KOPT-K1 (cell line): Measurements from ENCODE around the gene DLGAP1.

Experiments
- H3K27ac ChIP-seq: fragments of 200-600 bp; sonication (generic); 2 replicates; pipeline ENCODE4 v1.5.1; 2016; ENCODE audit warnings: antibody characterized with exemption, mild to moderate bottlenecking, low read depth, low read length; ENCODE audit not compliant: poor library complexity, severe bottlenecking
- H3K36me3 ChIP-seq: fragments of 200-600 bp; sonication (generic); 2 replicates; pipeline ENCODE4 v1.5.1; 2017; ENCODE audit warnings: antibody characterized with exemption, mild to moderate bottlenecking, low read length, moderate library complexity; ENCODE audit not compliant: insufficient read depth
- H3K9me3 ChIP-seq: fragments of 200-600 bp; sonication (generic); 2 replicates; pipeline ENCODE4 v1.5.1; 2017; ENCODE audit warnings: antibody characterized with exemption, low read length, mild to moderate bottlenecking; ENCODE audit not compliant: insufficient read depth, poor library complexity, severe bottlenecking

Gene DLGAP1

DNA sequence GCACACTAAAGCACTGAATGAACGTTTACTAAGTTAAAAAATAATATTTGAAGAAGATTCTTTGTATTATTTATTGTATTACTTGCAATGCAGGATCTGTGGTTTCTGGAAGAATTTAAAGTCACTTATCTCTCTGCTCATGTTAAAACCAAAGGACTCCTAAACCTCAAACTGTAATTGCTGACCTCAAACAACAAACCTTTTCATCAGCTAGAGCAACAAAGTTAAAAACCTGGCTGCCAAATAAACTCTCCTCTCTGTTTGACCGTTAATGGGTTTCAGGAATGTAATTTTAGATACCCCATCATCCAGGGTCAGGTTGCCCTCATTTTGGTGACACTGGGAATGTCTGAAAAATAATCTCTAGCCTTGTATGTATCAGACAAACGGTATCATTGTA is 766.0 kb downstream of the DLGAP1 start:
- H3K9me3 ChIP-seq = no peaks in the 10 kb centered on the region
- no peaks in the 10 kb centered on the region for H3K36me3 ChIP-seq
- H3K27ac ChIP-seq = no peak overlapping the region

DNA sequence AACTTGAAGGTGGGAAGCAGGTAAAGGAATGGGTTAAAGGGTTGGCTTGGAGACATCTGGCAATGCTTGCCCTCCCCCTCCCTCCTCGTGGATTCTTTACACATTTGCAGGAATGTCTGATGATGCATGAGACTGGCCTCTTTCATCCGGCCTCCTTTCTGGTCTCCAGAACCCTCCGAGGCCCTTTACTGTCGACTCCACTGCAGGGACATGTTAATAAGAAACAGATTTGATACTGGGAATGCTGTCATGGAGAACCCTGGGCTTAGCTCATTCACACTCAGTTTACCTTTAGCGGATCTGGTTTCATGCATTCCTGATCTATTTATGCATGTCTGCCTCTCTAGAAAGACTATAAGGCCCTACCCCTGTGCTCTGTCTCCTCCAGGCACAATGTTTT is 766.4 kb downstream of the DLGAP1 start:
- Histone ChIP-seq H3K36me3 (no peaks in the 10 kb centered on the region), H3K9me3 (no peaks in the 10 kb centered on the region), H3K27ac (no peak overlapping the region)

DNA sequence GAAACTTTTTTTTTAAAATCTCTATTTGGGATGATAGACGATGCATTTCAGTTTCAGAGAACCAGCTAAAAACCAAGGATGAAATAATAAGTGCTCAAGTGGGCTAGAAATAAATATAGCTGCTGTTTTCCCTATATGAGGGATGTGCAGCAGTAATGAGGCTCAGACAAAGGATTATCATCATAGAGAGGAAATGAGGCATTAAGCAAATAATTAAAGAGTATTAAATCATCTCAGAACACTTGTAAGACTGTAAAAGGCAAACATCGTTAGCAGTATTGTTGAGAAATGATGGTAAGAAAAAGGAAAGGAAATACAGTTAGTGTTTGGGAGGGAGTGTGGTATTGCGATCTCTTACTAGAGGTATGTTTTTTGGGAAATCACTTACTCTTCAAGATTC is 771.6 kb downstream of the DLGAP1 start:
- Histone ChIP-seq H3K9me3 (peaks cover 5% of the 10 kb centered on the region), H3K36me3 (no peaks in the 10 kb centered on the region), H3K27ac (no peak overlapping the region)

DNA sequence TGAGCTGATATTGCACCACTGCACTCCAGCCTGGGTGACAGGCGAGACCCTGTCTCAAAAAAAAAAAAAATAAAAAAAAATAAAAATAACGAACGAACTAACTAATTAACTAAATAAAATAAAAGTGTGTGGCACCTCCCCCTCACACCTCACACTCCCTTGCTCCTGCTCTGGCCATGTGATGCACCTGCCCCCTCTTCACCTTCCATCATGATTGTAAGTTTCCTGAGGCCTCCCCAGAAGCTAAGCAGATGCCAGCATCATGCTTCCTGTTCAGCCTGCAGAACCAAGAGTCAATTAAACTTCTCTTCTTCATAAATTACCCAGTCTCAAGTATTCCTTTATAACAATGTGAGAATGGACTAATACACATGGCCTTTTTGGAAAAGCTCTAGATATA is 773.0 kb downstream of the DLGAP1 start:
- peaks cover 5% of the 10 kb centered on the region for H3K9me3 ChIP-seq
- H3K36me3 ChIP-seq = no peaks in the 10 kb centered on the region
- H3K27ac ChIP-seq = no peak overlapping the region

DNA sequence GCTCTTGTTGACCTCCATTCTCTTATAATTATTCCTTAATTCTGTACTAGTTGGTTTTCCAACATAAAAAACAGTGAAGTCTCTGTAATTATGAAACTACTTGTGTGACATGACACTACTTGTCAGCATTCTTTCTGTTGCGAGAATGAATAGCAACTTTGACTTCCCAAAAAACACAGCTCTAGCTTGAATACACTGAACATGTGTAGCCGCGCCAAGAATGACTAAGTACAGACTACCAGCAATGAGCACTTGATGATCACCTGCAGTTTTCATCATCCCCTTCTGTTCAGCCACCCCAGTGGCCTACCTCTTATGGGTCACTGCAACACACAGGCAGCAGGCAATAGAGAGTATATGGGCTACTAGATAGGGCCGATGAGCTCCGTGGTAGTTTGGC is 775.9 kb downstream of the DLGAP1 start:
- Histone ChIP-seq H3K27ac (no peak overlapping the region), H3K9me3 (peaks cover 5% of the 10 kb centered on the region), H3K36me3 (no peaks in the 10 kb centered on the region)

DNA sequence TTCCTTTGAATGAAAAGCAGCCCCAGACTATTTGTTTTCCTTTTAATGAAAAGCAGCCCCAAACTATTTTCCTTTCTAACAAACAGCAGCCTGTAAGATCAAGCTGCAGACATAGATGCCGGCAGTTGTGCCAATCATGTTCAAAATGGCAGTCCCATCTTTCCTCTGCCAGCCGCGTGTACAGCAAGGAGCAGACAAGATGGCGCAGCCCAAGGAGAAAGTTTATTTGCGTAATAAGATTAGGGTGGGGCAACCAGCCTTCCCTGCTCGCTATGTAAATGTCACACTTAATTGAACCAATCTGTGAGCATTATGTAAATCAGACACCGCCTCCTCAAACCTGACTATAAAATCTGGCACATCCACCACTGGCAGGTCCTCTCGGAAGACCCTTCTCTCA is 779.1 kb downstream of the DLGAP1 start:
- Histone ChIP-seq H3K27ac (no peak overlapping the region), H3K9me3 (peaks cover 4% of the 10 kb centered on the region), H3K36me3 (no peaks in the 10 kb centered on the region)

DNA sequence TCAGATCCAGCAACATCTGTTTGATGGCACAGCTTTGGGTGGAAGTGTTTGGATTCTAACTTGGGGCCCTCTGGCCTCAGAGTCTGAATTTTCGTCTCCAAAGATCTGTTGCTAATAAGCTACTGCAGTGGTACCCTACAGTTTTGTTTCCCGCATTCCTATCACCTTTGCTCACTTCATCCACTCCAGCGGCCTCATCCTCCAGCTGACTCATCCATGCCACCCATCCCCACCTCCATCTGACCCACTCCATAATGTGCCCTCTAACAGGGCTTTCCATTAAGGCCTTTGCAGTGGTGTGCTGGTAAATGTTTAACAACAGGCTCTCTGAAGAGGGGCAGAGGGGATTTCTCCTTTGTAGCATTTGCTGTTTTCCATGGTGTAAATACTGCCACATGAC is 779.7 kb downstream of the DLGAP1 start:
- no peak overlapping the region for H3K27ac ChIP-seq
- H3K36me3 ChIP-seq = no peaks in the 10 kb centered on the region
- H3K9me3 ChIP-seq = no peaks in the 10 kb centered on the region

DNA sequence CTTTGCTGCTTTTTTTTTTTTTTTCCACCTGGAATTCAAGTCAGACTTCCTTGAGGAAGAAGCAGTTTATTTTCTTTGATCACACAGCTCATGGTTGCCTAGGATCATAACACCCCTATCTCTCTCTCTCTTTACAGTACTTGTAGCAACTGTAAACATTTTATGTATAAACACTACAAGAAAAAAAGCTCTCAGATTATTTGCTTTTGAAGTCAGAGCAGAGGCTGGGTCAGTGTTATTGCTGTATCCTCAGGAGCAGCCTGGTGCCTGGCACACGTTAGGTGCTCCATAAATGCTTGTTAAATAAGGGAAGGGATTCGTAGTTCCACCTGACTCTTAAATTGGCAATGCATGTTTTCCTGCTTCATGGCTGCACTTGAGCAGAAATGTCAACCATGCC is 783.9 kb downstream of the DLGAP1 start:
- H3K9me3 ChIP-seq = no peaks in the 10 kb centered on the region
- no peak overlapping the region for H3K27ac ChIP-seq
- H3K36me3 ChIP-seq = no peaks in the 10 kb centered on the region

DNA sequence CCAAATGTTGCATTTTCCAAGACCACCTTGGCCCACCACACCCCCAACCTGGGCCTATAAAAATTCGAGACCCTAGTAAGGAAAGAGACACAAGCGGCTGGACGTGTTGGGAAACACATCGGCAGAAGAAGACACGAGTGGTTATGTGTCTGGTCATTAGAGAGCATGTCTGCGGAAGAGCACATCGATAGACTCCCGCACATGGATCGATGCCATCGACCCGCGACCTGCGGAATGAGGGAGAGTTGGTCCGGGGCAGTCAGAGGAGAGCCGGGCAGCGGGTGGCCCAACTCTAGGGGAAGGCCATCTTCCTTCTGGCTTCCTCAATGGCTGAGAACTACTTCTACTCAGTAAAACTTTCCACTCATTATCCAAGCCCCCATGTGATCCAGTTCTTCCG is 785.7 kb downstream of the DLGAP1 start:
- Histone ChIP-seq H3K9me3 (no peaks in the 10 kb centered on the region), H3K36me3 (no peaks in the 10 kb centered on the region), H3K27ac (no peak overlapping the region)

DNA sequence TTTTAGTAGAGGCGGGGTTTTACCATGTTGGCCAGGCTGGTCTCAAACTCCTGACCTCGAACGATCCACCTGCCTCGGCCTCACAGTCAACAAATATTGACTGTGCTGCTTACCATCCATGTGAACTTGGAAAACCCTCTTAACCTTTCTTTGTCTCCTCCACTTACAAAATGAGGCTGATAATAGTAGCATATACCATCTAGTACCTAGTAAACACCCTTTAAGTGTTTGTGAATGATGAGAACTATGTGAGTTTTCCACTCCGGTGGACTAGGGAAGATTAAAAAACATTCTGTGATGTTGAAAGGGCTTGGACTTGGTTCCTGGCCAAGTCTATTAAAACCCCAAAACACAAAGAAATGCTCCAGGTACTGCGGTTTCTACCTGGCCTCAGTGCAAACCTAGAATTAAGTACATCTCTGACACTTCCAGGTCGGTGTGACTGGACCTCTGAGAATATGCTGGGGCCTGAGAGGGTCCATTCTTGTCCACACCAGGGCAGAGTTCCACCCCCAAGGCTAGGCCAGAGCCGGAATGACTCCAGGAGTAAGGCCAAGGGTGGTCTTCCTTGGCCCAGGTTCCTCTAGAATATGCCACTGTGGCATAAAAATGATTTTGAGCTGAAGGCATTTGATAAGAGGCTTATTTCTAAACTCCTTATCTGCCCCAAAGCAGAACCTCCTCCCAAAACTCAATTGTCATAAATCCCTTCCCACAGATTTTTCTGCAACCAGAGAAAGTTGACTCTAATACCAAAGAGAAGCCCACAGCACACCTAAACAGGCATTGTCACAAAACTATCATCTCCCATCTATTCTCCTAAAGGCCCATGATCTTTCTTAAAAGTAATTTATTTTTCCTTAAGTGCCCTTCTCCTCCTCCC is 787.6 kb downstream of the DLGAP1 start:
- no peak overlapping the region for H3K27ac ChIP-seq
- no peaks in the 10 kb centered on the region for H3K9me3 ChIP-seq
- H3K36me3 ChIP-seq = no peaks in the 10 kb centered on the region

DNA sequence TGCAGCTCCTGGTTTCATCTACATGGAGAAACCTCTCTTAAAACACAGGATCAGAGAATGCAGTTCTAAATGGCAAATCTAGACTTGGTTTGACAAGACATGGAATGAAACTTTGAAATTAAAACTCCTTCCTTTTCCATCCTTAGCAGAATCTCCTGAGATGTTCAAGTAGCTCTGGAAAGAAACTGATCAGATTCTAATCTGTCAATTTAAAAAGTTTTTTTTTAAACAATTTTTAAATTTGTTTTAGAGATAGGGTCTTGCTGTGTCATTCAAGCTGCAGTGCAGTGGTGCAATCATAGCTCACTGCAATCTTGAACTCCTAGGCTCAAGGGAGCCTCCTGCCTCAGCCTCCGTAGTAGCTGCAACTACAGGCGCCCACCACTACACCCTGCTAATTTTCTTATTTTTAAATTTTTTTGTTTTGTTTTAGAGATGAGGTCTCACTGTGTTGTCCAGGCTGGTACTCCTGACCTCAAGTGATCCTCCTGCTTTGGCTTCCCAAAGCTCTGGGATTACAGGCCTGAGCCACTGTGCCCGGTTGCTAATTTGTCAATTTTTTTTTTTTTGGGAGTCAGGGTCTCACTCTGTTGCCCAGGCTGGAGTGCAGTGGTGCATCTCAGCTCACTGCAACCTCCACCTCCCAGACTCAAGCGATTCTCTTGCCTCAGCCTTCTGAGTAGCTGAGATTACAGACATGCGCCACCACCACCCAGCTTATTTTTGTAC is 788.4 kb downstream of the DLGAP1 start:
- H3K36me3 ChIP-seq = no peaks in the 10 kb centered on the region
- no peak overlapping the region for H3K27ac ChIP-seq
- no peaks in the 10 kb centered on the region for H3K9me3 ChIP-seq

DNA sequence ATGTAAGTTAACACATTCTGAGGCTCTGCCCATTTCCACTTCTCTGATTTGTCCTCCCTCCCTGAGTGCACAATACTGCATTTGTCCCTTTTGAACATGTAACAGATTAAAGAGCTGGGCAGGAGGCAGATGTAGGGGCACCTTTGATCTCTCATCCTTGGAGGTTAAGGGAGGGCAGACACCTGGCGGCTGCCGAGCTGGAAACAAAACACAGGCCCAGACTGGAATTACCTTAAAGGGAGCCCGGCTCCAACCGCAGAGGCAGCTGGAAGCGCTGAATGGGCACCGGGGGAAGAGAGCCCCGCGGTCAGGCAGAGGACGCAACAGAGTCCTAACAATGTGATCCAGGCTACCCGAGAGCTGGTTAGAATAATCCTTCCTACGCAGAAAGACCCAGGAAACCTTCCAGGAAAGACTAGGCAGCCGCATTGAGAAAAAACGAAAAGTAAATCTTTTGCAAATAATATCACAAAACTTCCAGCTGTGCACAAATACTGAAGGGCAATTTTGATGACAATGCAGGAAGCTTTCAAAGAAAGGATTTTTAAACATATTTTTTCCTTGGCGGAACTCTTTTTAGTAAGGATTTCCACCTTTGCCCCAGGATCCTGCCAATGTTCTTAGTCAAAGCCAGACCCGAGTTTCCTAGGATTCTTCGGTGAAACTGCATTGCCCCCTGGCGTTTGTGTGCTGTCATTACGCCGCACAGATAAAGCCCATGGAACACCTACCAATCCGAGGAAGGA is 789.2 kb downstream of the DLGAP1 start:
- no peaks in the 10 kb centered on the region for H3K9me3 ChIP-seq
- H3K27ac ChIP-seq = no peak overlapping the region
- H3K36me3 ChIP-seq = no peaks in the 10 kb centered on the region

DNA sequence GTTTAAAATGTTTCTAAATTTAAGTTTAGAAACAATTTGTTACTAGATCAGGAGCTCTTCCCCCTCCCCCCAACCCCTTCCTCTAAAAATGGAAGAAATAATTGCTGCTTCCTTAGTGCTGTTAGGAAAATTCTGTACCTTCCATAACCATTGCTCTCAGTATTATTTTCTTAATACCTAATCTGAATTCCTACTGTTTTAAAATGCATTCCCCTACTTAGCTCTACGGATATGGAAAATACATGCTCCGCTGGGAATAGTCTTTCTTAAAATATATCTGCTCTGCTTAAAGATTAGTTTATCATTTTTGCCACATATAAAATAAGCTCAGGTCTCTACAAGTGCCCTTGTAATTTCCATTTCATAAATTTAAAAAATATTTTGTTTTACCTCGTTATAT is 789.9 kb downstream of the DLGAP1 start:
- Histone ChIP-seq H3K36me3 (no peaks in the 10 kb centered on the region), H3K9me3 (no peaks in the 10 kb centered on the region), H3K27ac (no peak overlapping the region)

DNA sequence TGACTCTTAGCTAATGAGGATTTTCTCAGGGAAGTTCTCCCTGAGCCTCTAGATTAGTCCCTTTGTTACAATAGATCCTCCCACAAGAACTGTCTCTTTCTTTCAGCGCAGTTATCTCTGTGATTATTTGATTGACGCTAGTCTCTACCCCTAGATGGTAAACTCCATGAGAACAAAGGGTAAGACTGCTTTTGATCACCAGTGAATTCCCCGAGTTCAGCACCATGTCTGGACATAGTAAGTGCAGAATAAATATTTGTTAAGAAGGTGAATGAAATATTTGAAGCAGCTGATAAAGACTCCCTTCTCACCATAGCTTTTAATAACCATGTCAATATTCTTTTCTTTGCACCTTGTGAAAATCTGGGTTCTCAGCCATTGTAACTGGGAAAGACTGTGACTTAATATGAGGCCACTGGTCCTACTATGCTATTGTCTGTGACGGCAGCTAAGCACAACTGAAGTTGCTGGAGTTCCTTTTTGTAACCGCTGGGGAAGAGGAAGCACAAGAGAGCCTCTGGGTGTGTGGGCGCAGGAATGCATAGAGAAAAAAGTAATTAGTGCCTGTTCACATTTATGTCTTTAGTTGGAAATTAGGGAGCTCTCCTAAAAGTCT is 790.4 kb downstream of the DLGAP1 start:
- Histone ChIP-seq H3K27ac (no peak overlapping the region), H3K36me3 (no peaks in the 10 kb centered on the region)

More for the DNA sequence above, 790.4 kb downstream of the DLGAP1 start:
- no peaks in the 10 kb centered on the region for H3K9me3 ChIP-seq
